HEK293 (cell line): Measurements from ENCODE around the gene AFF1.

Experiments used
- CTCF ChIA-PET: fragments of 350-600 bp; formaldehyde crosslinking; extraction: SDS; loops from one replicate; lab custom pipeline; 2021; ENCODE audit warnings: antibody characterized with exemption; lab: Yijun Ruan, JAX
- POLR2A ChIA-PET: fragments of 300-600 bp; formaldehyde crosslinking; extraction: SDS; loops from one replicate; lab custom pipeline; 2020; ENCODE audit warnings: antibody characterized with exemption, inconsistent platforms; lab: Yijun Ruan, JAX
- H3K27ac ChIP-seq: fragments of 200-500 bp; sonication (Bioruptor generic); 2 replicates; pipeline ENCODE4 v1.5.1; 2014; ENCODE audit warnings: low read depth, low read length, control low read depth, inconsistent platforms; ENCODE audit errors: extremely low read depth
- H3K36me3 ChIP-seq, 2 experiments: fragments of 200-500 bp in 1 of 2; sonication (Bioruptor generic) in 1 of 2; 1 replicate in 1 of 2; 2 replicates in 1 of 2; pipeline ENCODE4 v1.5.1; 2014 to 2017; ENCODE audit warnings: inconsistent platforms in 2 of 2, low read length in 2 of 2; ENCODE audit not compliant: control insufficient read depth in 2 of 2, insufficient read depth in 1 of 2
- H3K4me1 ChIP-seq: fragments of 200-500 bp; sonication (Bioruptor generic); 2 replicates; pipeline ENCODE4 v1.5.1; 2014; ENCODE audit warnings: mild to moderate bottlenecking, low read length, inconsistent platforms; ENCODE audit not compliant: control insufficient read depth, insufficient read depth
- H3K4me3 ChIP-seq: 2 replicates; pipeline ENCODE4 v1.5.1; 2011; ENCODE audit warnings: low read depth, mild to moderate bottlenecking, control low read depth, low read length, moderate library complexity
- H3K9me3 ChIP-seq: fragments of 200-500 bp; sonication (Bioruptor generic); 2 replicates; pipeline ENCODE4 v1.5.1; 2014; ENCODE audit warnings: low read depth, low read length, inconsistent platforms; ENCODE audit not compliant: control insufficient read depth, insufficient read depth
- AEBP2 ChIP-seq: fragments of 450-650 bp; formaldehyde crosslinking; IDR thresholded peaks from 2 replicates; pipeline ENCODE4 v1.5.1; 2016; ENCODE audit warnings: missing biosample characterization, missing genetic modification characterization, borderline replicate concordance
- SALL2 ChIP-seq: fragments of 450-650 bp; formaldehyde crosslinking; IDR thresholded peaks from 2 replicates; pipeline ENCODE4 v1.5.0; 2017; ENCODE audit warnings: missing biosample characterization, mild to moderate bottlenecking, missing genetic modification characterization, borderline replicate concordance
- SETDB1 ChIP-seq: IDR thresholded peaks from one replicate; pipeline ENCODE4 v1.6.1; 2017; ENCODE audit warnings: mild to moderate bottlenecking, low read length, moderate library complexity, mixed read lengths; ENCODE audit not compliant: insufficient read length
- ZNF10 ChIP-seq: fragments of 450-650 bp; formaldehyde crosslinking; IDR thresholded peaks from 2 replicates; pipeline ENCODE4 v1.5.1; 2017; ENCODE audit warnings: missing biosample characterization, missing genetic modification characterization
- ZNF132 ChIP-seq: fragments of 450-650 bp; formaldehyde crosslinking; IDR thresholded peaks from 2 replicates; pipeline ENCODE4 v1.5.1; 2017; ENCODE audit warnings: missing biosample characterization, missing genetic modification characterization, borderline replicate concordance
- ZNF280C ChIP-seq: fragments of 450-650 bp; formaldehyde crosslinking; IDR thresholded peaks from 2 replicates; pipeline ENCODE4 v1.5.1; 2016; ENCODE audit warnings: missing biosample characterization, missing genetic modification characterization
- ZNF335 ChIP-seq: fragments of 450-650 bp; formaldehyde crosslinking; conservative IDR thresholded peaks from 2 replicates; pipeline ENCODE4 v1.5.1; 2016; ENCODE audit warnings: missing biosample characterization, missing genetic modification characterization
- ZNF341 ChIP-seq: fragments of 450-650 bp; formaldehyde crosslinking; IDR thresholded peaks from 2 replicates; pipeline ENCODE4; 2016; ENCODE audit warnings: low read depth, missing biosample characterization, missing genetic modification characterization
- ZNF433 ChIP-seq: fragments of 450-650 bp; formaldehyde crosslinking; IDR thresholded peaks from 2 replicates; pipeline ENCODE4 v1.5.1; 2016; ENCODE audit warnings: missing biosample characterization, missing genetic modification characterization, low read depth
- ZNF449 ChIP-seq: fragments of 450-650 bp; formaldehyde crosslinking; IDR thresholded peaks from 2 replicates; pipeline ENCODE4 v1.5.1; 2017; ENCODE audit warnings: missing biosample characterization, mild to moderate bottlenecking, missing genetic modification characterization, moderate library complexity
- ZNF473 ChIP-seq: fragments of 450-650 bp; formaldehyde crosslinking; IDR thresholded peaks from 2 replicates; pipeline ENCODE4 v1.5.1; 2017; ENCODE audit warnings: missing biosample characterization, missing genetic modification characterization
- ZNF623 ChIP-seq: fragments of 450-650 bp; formaldehyde crosslinking; IDR thresholded peaks from 2 replicates; pipeline ENCODE4 v1.5.1; 2016; ENCODE audit warnings: missing biosample characterization, missing genetic modification characterization
- ZNF704 ChIP-seq: fragments of 450-650 bp; formaldehyde crosslinking; IDR thresholded peaks from 2 replicates; pipeline ENCODE4 v1.5.1; 2016; ENCODE audit warnings: missing biosample characterization, missing genetic modification characterization
- ZSCAN30 ChIP-seq: fragments of 450-650 bp; IDR thresholded peaks from 2 replicates; pipeline ENCODE4 v1.5.1; 2018; ENCODE audit warnings: missing biosample characterization, mild to moderate bottlenecking, missing genetic modification characterization, moderate library complexity
- TF ChIP-seq, protein P1 (sequence below): fragments of 450-650 bp; formaldehyde crosslinking; IDR thresholded peaks from 2 replicates; pipeline ENCODE4 v1.5.1; 2016; ENCODE audit warnings: missing biosample characterization, missing genetic modification characterization
- TF ChIP-seq, protein P2 (sequence below): fragments of 450-650 bp; formaldehyde crosslinking; IDR thresholded peaks from 2 replicates; pipeline ENCODE4 v1.5.1; 2016; ENCODE audit warnings: missing biosample characterization, missing genetic modification characterization

Gene AFF1

GRCh38 chr4:87120010-87120409 is 185.2 kb downstream of the AFF1 start:
- Histone ChIP-seq H3K4me1 (no peaks in the 10 kb centered on the region), H3K27ac (no peak overlapping the region), H3K4me3 (no peak overlapping the region), H3K36me3 (peaks cover 0 to 39% of the 10 kb centered on the region in 2 experiments; a peak in 1 of 3 replicates), H3K9me3 (no peaks in the 10 kb centered on the region)
- TF ChIP-seq, protein P1, sequence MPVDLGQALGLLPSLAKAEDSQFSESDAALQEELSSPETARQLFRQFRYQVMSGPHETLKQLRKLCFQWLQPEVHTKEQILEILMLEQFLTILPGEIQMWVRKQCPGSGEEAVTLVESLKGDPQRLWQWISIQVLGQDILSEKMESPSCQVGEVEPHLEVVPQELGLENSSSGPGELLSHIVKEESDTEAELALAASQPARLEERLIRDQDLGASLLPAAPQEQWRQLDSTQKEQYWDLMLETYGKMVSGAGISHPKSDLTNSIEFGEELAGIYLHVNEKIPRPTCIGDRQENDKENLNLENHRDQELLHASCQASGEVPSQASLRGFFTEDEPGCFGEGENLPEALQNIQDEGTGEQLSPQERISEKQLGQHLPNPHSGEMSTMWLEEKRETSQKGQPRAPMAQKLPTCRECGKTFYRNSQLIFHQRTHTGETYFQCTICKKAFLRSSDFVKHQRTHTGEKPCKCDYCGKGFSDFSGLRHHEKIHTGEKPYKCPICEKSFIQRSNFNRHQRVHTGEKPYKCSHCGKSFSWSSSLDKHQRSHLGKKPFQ (tag by site-specific recombination): no peak
- TF ChIP-seq AEBP2 (tag by site-specific recombination): no peak
- TF ChIP-seq ZNF10 (tag by site-specific recombination): no peak
- no peak for TF ChIP-seq ZNF335
- no peak for TF ChIP-seq ZNF280C (tag by site-specific recombination)
- no peak for TF ChIP-seq ZNF473 (tag by site-specific recombination)
- TF ChIP-seq ZNF433 (tag by site-specific recombination): no peak
- no peak for TF ChIP-seq ZNF341 (tag by site-specific recombination)
- TF ChIP-seq, protein P2, sequence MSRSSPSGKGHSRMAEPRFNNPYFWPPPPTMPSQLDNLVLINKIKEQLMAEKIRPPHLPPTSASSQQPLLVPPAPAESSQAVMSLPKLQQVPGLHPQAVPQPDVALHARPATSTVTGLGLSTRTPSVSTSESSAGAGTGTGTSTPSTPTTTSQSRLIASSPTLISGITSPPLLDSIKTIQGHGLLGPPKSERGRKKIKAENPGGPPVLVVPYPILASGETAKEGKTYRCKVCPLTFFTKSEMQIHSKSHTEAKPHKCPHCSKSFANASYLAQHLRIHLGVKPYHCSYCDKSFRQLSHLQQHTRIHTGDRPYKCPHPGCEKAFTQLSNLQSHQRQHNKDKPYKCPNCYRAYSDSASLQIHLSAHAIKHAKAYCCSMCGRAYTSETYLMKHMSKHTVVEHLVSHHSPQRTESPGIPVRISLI (tag by site-specific recombination): no peak
- no peak for TF ChIP-seq ZNF704 (tag by site-specific recombination)
- TF ChIP-seq ZSCAN30 (tag by site-specific recombination): no peak
- no peak for TF ChIP-seq SALL2 (tag by site-specific recombination)
- no peak for TF ChIP-seq SETDB1
- no peak for TF ChIP-seq ZNF132 (tag by site-specific recombination)
- no peak for TF ChIP-seq ZNF623
- no peak for TF ChIP-seq ZNF449 (tag by site-specific recombination)
- CTCF ChIA-PET: interaction anchor here (1.4 kb wide), 1 partner anchor 196 kb away, joined by 4 read pairs; no protein-coding TSS in a partner anchor
- POLR2A ChIA-PET: no interaction called here
